Karpas-422 (cell line): ENCODE data around the gene AP4M1. TPM values are rescaled to one million over a fixed set of nuclear protein-coding genes. Genes with fewer than 3 reads are reported as not detected.
A peak's percentile ranks its signal among the peaks of the same experiment; 100 is the strongest.
"Not testable (repeated sequence)": the region's sequence is repeated elsewhere in the genome, so short reads cannot be mapped to it uniquely, and the experiment has no call there.

Experiments
- DNase-seq: peaks from one replicate; pipeline ENCODE4 v3.0.0-alpha.2; 2015
- H2AFZ ChIP-seq: fragments of 200-600 bp; sonication (generic); 2 replicates; pipeline ENCODE4 v1.6.1; 2014; ENCODE audit warnings: antibody characterized with exemption, low read length, mixed read lengths
- H3K27ac ChIP-seq: fragments of 200-600 bp; sonication (generic); 2 replicates; pipeline ENCODE4 v1.5.1; 2014; ENCODE audit warnings: mild to moderate bottlenecking, low read length, moderate library complexity
- H3K27me3 ChIP-seq: fragments of 200-600 bp; sonication (generic); 2 replicates; pipeline ENCODE4 v1.6.1; 2014; ENCODE audit warnings: low read length, mixed read lengths
- H3K36me3 ChIP-seq: fragments of 200-600 bp; sonication (generic); 2 replicates; pipeline ENCODE4 v1.6.1; 2014; ENCODE audit warnings: low read length, mixed read lengths; ENCODE audit not compliant: insufficient read depth
- H3K4me1 ChIP-seq: fragments of 200-600 bp; sonication (generic); 2 replicates; pipeline ENCODE4 v1.6.1; 2014; ENCODE audit warnings: mild to moderate bottlenecking, low read length, mixed read lengths
- H3K4me2 ChIP-seq: fragments of 200-600 bp; sonication (generic); 2 replicates; pipeline ENCODE4 v1.6.1; 2014; ENCODE audit warnings: low read length, low read depth, mild to moderate bottlenecking; ENCODE audit not compliant: poor library complexity, severe bottlenecking
- H3K4me3 ChIP-seq: fragments of 200-600 bp; sonication (generic); 2 replicates; pipeline ENCODE4 v1.5.1; 2014; ENCODE audit warnings: mild to moderate bottlenecking, antibody characterized with exemption, low read length, mixed read lengths
- H3K79me2 ChIP-seq: fragments of 200-600 bp; sonication (generic); 2 replicates; pipeline ENCODE4 v1.6.1; 2014; ENCODE audit warnings: mild to moderate bottlenecking, low read length, mixed read lengths
- H3K9ac ChIP-seq: fragments of 200-600 bp; sonication (generic); 2 replicates; pipeline ENCODE4 v1.6.0; 2014; ENCODE audit warnings: low read length
- H3K9me2 ChIP-seq: fragments of 200-600 bp; sonication (generic), shearing (Covaris generic); replicated peaks from 2 replicates; pipeline ENCODE4 v1.6.0; 2014; ENCODE audit warnings: mild to moderate bottlenecking, low read length, moderate library complexity; ENCODE audit not compliant: insufficient read depth
- H3K9me3 ChIP-seq: fragments of 300-700, 200-600 bp; sonication (generic); 2 replicates; pipeline ENCODE4 v1.6.1; 2014; ENCODE audit warnings: low read length, mixed read lengths
- H4K20me1 ChIP-seq: fragments of 200-600 bp; sonication (generic); 2 replicates; pipeline ENCODE4 v1.6.1; 2014; ENCODE audit warnings: mild to moderate bottlenecking, antibody characterized with exemption, low read length, low read depth; ENCODE audit not compliant: insufficient read depth
- total RNA-seq: library from RNA; depleted of rRNA; stranded (reverse); fragments of >200 nt; shearing (Covaris generic); gene quantifications from 2 replicates; pipeline ENCODE4 v1.2.3, GENCODE V29; 2014; ENCODE audit warnings: low replicate concordance

AP4M1 gene
- total RNA-seq, 1 experiment from 2014 or later = 3.6 TPM

GRCh38 chr7:100126931-100127865, 25.8 kb downstream of the AP4M1 start, which contains the start of gene MBLAC1:
MBLAC1 (plus strand) TSS chr7:100126967; CDS start chr7:100127396, 429 bp downstream.
- Histone ChIP-seq H4K20me1 (no peaks in the 10 kb centered on the region), H3K4me1 (peaks cover 31% of the 10 kb centered on the region), H3K36me3 (no peaks in the 10 kb centered on the region), H3K4me3 (peak within 1 kb of the TSS; percentile 80), H3K27ac (peak within 1 kb of the TSS; percentile 94), H3K79me2 (peaks cover 21% of the 10 kb centered on the region), H3K9me3 (no peaks in the 10 kb centered on the region), H3K9me2 (no peaks in the 10 kb centered on the region), H3K27me3 (no peaks in the 10 kb centered on the region), H3K4me2 (peak within 1 kb of the TSS; percentile 79), H3K9ac (peak within 1 kb of the TSS; percentile 90), H2AFZ (peak within 1 kb of the TSS; percentile 93)
- peak; percentile 97 for DNase-seq

DNA sequence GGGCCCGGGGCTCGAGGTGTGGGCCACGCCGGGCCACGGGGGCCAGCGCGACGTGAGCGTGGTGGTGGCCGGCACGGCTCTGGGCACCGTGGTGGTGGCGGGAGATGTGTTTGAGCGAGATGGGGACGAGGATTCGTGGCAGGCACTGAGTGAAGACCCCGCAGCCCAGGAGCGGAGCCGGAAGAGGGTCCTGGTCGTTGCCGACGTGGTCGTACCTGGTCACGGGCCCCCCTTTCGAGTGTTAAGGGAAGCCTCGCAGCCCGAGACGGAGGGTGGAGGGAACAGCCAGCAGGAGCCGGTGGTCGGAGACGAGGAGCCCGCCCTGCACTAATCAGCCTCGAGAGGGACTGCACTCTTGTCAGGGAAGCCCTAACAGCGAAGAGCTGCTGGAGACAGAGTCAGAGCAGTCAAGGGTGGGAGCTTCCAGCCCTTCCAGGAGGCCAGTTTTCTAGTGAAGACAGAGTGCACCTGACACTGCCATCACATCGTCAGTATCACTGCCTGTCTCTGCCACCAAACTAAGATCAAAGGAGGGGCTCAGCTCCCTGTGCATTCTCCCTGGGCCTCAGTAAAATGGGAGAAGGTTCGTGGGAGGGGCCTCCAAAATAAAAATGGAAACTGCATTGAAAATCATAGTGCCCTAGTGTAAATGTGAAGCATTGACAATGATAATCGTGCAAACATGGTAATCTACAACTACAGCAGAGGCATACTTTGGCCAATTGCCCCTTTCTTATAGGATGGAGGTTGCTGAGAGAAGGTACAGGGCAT, 26.6 kb downstream of the AP4M1 start:
- H3K9ac ChIP-seq = peak overlapping the region; percentile 90
- H3K4me1 ChIP-seq = peaks cover 31% of the 10 kb centered on the region
- H3K27ac ChIP-seq = no peak overlapping the region
- peak overlapping the region; percentile 79 for H3K4me2 ChIP-seq
- peaks cover 18% of the 10 kb centered on the region for H3K79me2 ChIP-seq
- DNase-seq = no peak
- H3K27me3 ChIP-seq = no peaks in the 10 kb centered on the region
- no peaks in the 10 kb centered on the region for H4K20me1 ChIP-seq
- no peaks in the 10 kb centered on the region for H3K9me3 ChIP-seq
- no peaks in the 10 kb centered on the region for H3K9me2 ChIP-seq
- H2AFZ ChIP-seq = peak overlapping the region; percentile 93; the same call in 1 of the 2 replicates
- no peaks in the 10 kb centered on the region for H3K36me3 ChIP-seq
- peak overlapping the region; percentile 80 for H3K4me3 ChIP-seq

GRCh38 chr7:100128637-100128963, 27.2 kb downstream of the AP4M1 start:
- no peak for DNase-seq

DNA sequence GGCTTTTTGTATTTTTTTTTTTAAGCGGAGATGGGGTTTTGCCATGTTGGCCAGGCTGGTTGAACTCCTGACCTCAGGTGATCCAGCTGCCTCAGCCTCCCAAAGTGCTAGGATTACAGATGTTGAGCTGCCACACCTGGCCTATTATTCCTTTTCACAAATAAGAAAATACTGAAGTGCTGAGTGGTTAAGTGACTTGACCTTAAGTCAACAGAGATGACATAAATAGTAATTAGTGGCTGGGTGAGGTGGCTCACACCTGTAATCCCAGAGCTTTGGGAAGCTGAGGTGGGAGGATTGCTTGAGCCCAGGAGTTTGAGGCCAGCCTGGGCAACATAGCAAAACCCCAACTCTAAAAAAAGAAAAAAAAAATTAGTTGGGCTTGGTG, 28.8 kb downstream of the AP4M1 start:
- not testable (repeated sequence) for H3K9me3 ChIP-seq, H3K4me2 ChIP-seq, H3K27ac ChIP-seq, H2AFZ ChIP-seq, H3K9me2 ChIP-seq, H3K4me3 ChIP-seq, H3K27me3 ChIP-seq, DNase-seq, H4K20me1 ChIP-seq, H3K36me3 ChIP-seq, H3K9ac ChIP-seq
- Histone ChIP-seq H3K4me1 (peaks cover 24% of the 10 kb centered on the region), H3K79me2 (peaks cover 10% of the 10 kb centered on the region)

More at GRCh38 chr7:100128637-100128963, 27.2 kb downstream of the AP4M1 start:
- H3K27ac ChIP-seq = no peak overlapping the region
- peaks cover 18% of the 10 kb centered on the region for H3K79me2 ChIP-seq
- H3K9ac ChIP-seq = peak overlapping the region; percentile 90; the same call in 1 of the 2 replicates
- no peak overlapping the region for H3K4me2 ChIP-seq
- H3K27me3 ChIP-seq = no peaks in the 10 kb centered on the region
- no peaks in the 10 kb centered on the region for H3K9me2 ChIP-seq
- H2AFZ ChIP-seq = no peak overlapping the region
- no peaks in the 10 kb centered on the region for H3K9me3 ChIP-seq
- H3K36me3 ChIP-seq = no peaks in the 10 kb centered on the region
- H3K4me3 ChIP-seq = no peak overlapping the region
- no peaks in the 10 kb centered on the region for H4K20me1 ChIP-seq
- H3K4me1 ChIP-seq = peaks cover 31% of the 10 kb centered on the region

- no peaks in the 10 kb centered on the region for H3K9me2 ChIP-seq
- H3K36me3 ChIP-seq = no peaks in the 10 kb centered on the region
- H3K9ac ChIP-seq = peak overlapping the region; percentile 32; the same call in 1 of the 2 replicates
- H3K9me3 ChIP-seq = no peaks in the 10 kb centered on the region
- H3K27ac ChIP-seq = no peak overlapping the region
- peak; percentile 88 for DNase-seq
- no peak overlapping the region for H3K4me3 ChIP-seq
- no peaks in the 10 kb centered on the region for H4K20me1 ChIP-seq
- H3K27me3 ChIP-seq = no peaks in the 10 kb centered on the region
- peak overlapping the region; percentile 79 for H2AFZ ChIP-seq
- H3K4me1 ChIP-seq = peaks cover 18% of the 10 kb centered on the region
- peak overlapping the region; percentile 57 for H3K4me2 ChIP-seq
- peaks cover 4% of the 10 kb centered on the region; the same call in 1 of the 2 replicates for H3K79me2 ChIP-seq
These were observed 29.4 kb downstream of the AP4M1 start for GRCh38 chr7:100130608-100131453.

- Histone ChIP-seq H2AFZ (no peak overlapping the region), H3K9me3 (no peaks in the 10 kb centered on the region), H3K4me2 (no peak overlapping the region)
These were observed 30.7 kb downstream of the AP4M1 start for GRCh38 chr7:100132126-100132525.

GRCh38 chr7:100132697-100133151, 31.3 kb downstream of the AP4M1 start:
- Histone ChIP-seq H3K27ac (no peak overlapping the region), H3K36me3 (no peaks in the 10 kb centered on the region), H3K79me2 (no peaks in the 10 kb centered on the region), H3K27me3 (no peaks in the 10 kb centered on the region), H3K9ac (no peak overlapping the region), H2AFZ (no peak overlapping the region), H3K9me3 (no peaks in the 10 kb centered on the region), H3K4me3 (no peak overlapping the region), H3K9me2 (no peaks in the 10 kb centered on the region), H3K4me2 (no peak overlapping the region), H3K4me1 (peaks cover 12% of the 10 kb centered on the region), H4K20me1 (no peaks in the 10 kb centered on the region)
- peak; percentile 83 for DNase-seq

More at GRCh38 chr7:100132126-100132525, 30.7 kb downstream of the AP4M1 start:
- Histone ChIP-seq H3K4me3 (no peak overlapping the region), H3K27me3 (no peaks in the 10 kb centered on the region), H3K79me2 (no peaks in the 10 kb centered on the region), H3K9me2 (no peaks in the 10 kb centered on the region), H3K27ac (no peak overlapping the region), H3K9ac (no peak overlapping the region), H3K4me1 (peaks cover 17% of the 10 kb centered on the region), H4K20me1 (no peaks in the 10 kb centered on the region), H3K36me3 (no peaks in the 10 kb centered on the region)
- DNase-seq = no peak
